ENCODE measurements around the gene VPS35L.

GRCh38 chr16:19657831-19658230, 102.3 kb downstream of the VPS35L start:
- no peak for TF ChIP-seq CTCF (IDR thresholded peaks at IDR 0.05; ENCODE audit: low read depth, low read length, poor library complexity, severe bottlenecking)
- no peak for TF ChIP-seq EZH2phosphoT487 (IDR thresholded peaks at IDR 0.05; ENCODE audit: borderline replicate concordance, low read length)

All from DOHH2 (cell line).